ENCODE data around the gene RFNG.

RFNG gene

GRCh38 chr17:82013772-82014321 lies 37.8 kb downstream of the RFNG start:
- in situ Hi-C loops (cut with MboI; ENCODE audit: low sequenced_read_pairs, unreplicated experiment) = no loop called here
- no peak for TF ChIP-seq CTCF (IDR thresholded peaks at IDR 0.05; ENCODE audit: borderline replicate concordance, control extremely low read depth, extremely low read depth, insufficient read depth, missing control alignments)
- no peak for DNase-seq (ENCODE audit: low spot score)

GRCh38 chr17:82013341-82013740 lies 38.3 kb downstream of the RFNG start:
- no peak for TF ChIP-seq CTCF (IDR thresholded peaks at IDR 0.05; ENCODE audit: borderline replicate concordance, control extremely low read depth, extremely low read depth, insufficient read depth, missing control alignments)
- in situ Hi-C loops (cut with MboI; ENCODE audit: low sequenced_read_pairs, unreplicated experiment) = no loop called here
- no peak for DNase-seq (ENCODE audit: low spot score)

- TF ChIP-seq CTCF (IDR thresholded peaks at IDR 0.05; ENCODE audit: borderline replicate concordance, control extremely low read depth, extremely low read depth, insufficient read depth, missing control alignments) = no peak
- in situ Hi-C loops (cut with MboI; ENCODE audit: low sequenced_read_pairs, unreplicated experiment) = no loop called here
- DNase-seq (ENCODE audit: low spot score) = no peak
Measured at GRCh38 chr17:82012640-82013295, 38.8 kb downstream of the RFNG start.

- in situ Hi-C loops (cut with MboI; ENCODE audit: low sequenced_read_pairs, unreplicated experiment) = no loop called here
- DNase-seq (ENCODE audit: low spot score) = no peak
- no peak for TF ChIP-seq CTCF (IDR thresholded peaks at IDR 0.05; ENCODE audit: borderline replicate concordance, control extremely low read depth, extremely low read depth, insufficient read depth, missing control alignments)
Measured at GRCh38 chr17:82012261-82012639, 39.4 kb downstream of the RFNG start.

GRCh38 chr17:82011617-82012187 lies 39.9 kb downstream of the RFNG start:
- in situ Hi-C loops (cut with MboI; ENCODE audit: low sequenced_read_pairs, unreplicated experiment) = no loop called here
- no peak for DNase-seq (ENCODE audit: low spot score)

More at GRCh38 chr17:82011617-82012187, 39.9 kb downstream of the RFNG start:
- TF ChIP-seq CTCF (IDR thresholded peaks at IDR 0.05; ENCODE audit: borderline replicate concordance, control extremely low read depth, extremely low read depth, insufficient read depth, missing control alignments) = no peak
